ENCODE measurements around the gene ZNF730.
"Not testable (repeated sequence)": the region's sequence is repeated elsewhere in the genome, so short reads cannot be mapped to it uniquely, and the experiment has no call there.

ZNF730 gene

GRCh38 chr19:23116802-23117571 is at the start of gene ZNF730:
Gene ZNF730 (plus strand): TSS chr19:23117025. CDS start chr19:23117174, 149 bp downstream.
- DNase-seq: peak; percentile 66 to 84 (median 83)

- DNase-seq: peak in 2 of 3 donors; percentile 19 to 34
These were observed 46.3 kb upstream of the ZNF730 start for GRCh38 chr19:23070353-23071146.

- DNase-seq: peak in 2 of 3 donors; percentile 3 to 21
These were observed 45.7 kb upstream of the ZNF730 start for GRCh38 chr19:23071147-23071511.

GRCh38 chr19:23075031-23075733 is 41.6 kb upstream of the ZNF730 start:
- DNase-seq: peak; percentile 35 to 51 (median 36)

- DNase-seq: not testable (repeated sequence)
These were observed 39.0 kb upstream of the ZNF730 start for GRCh38 chr19:23077776-23078175.

- no peak for DNase-seq
These were observed 23.0 kb upstream of the ZNF730 start for GRCh38 chr19:23093832-23094231.

GRCh38 chr19:23095418-23095817 is 21.4 kb upstream of the ZNF730 start:
- no peak for DNase-seq

GRCh38 chr19:23098286-23098685 is 18.5 kb upstream of the ZNF730 start:
- no peak for DNase-seq

GRCh38 chr19:23098988-23099387 is 17.8 kb upstream of the ZNF730 start:
- DNase-seq: no peak

GRCh38 chr19:23099966-23100365 is 16.9 kb upstream of the ZNF730 start:
- DNase-seq: no peak

GRCh38 chr19:23101241-23101640 is 15.6 kb upstream of the ZNF730 start:
- DNase-seq: no peak

GRCh38 chr19:23118400-23118799 is 1.6 kb downstream of the ZNF730 start:
- no peak for DNase-seq

GRCh38 chr19:23134211-23134610 is 17.4 kb downstream of the ZNF730 start:
- DNase-seq: not testable (repeated sequence)

GRCh38 chr19:23145617-23146415 is 29.0 kb downstream of the ZNF730 start:
- no peak for DNase-seq

- DNase-seq: no peak
These were observed 43.9 kb downstream of the ZNF730 start for GRCh38 chr19:23160766-23161165.

GRCh38 chr19:23168286-23168685 is 51.5 kb downstream of the ZNF730 start:
- DNase-seq: not testable (repeated sequence)

GRCh38 chr19:23183251-23183650 is 66.4 kb downstream of the ZNF730 start:
- no peak for DNase-seq

- no peak for DNase-seq
These were observed 73.5 kb downstream of the ZNF730 start for GRCh38 chr19:23190341-23190740.
